Measurements from ENCODE around the gene FLVCR2. TPM values are rescaled to one million over a fixed set of nuclear protein-coding genes. Genes with fewer than 3 reads are reported as not detected.

The FLVCR2 gene
- total and polyA plus RNA-seq, 2 of the 13 experiments (the other 11 are each of a cell fraction or from before 2014, with no cell fraction given): 9.9 to 10.5 TPM

GRCh38 chr14:75579338-75579864 is 981 bp downstream of the FLVCR2 start (continued):
- TF ChIP-seq BATF2 (CRISPR knock-in tag; IDR thresholded peaks at IDR 0.05) (0 out of 2 replicates have a peak, but pooled peaks have one; percentile 37), MATR3 (CRISPR knock-in tag; IDR thresholded peaks at IDR 0.05) (no peak), RXRB (CRISPR knock-in tag; IDR thresholded peaks at IDR 0.05; ENCODE audit: borderline replicate concordance) (no peak), ARID5B (CRISPR knock-in tag; IDR thresholded peaks at IDR 0.05) (no peak), HNF4G (IDR thresholded peaks at IDR 0.05; ENCODE audit: borderline replicate concordance, low read depth, low read length) (no peak), HNF4G (CRISPR knock-in tag; IDR thresholded peaks at IDR 0.05; ENCODE audit: borderline replicate concordance, low read depth) (no peak), PBX3 (CRISPR knock-in tag; IDR thresholded peaks at IDR 0.05; ENCODE audit: borderline replicate concordance) (no peak), HIVEP1 (CRISPR knock-in tag; IDR thresholded peaks at IDR 0.05) (peak; percentile 69), ZNF292 (CRISPR knock-in tag; IDR thresholded peaks at IDR 0.05; ENCODE audit: borderline replicate concordance, low read depth) (peak; percentile 57; the same call in 1 of the 2 replicates), SRY (CRISPR knock-in tag; IDR thresholded peaks at IDR 0.05) (no peak), SMAD3 (CRISPR knock-in tag; IDR thresholded peaks at IDR 0.05) (no peak), KLF9 (CRISPR knock-in tag; IDR thresholded peaks at IDR 0.05; ENCODE audit: low read depth) (no peak), MLXIP (CRISPR knock-in tag; IDR thresholded peaks at IDR 0.05; ENCODE audit: borderline replicate concordance) (no peak), ZNF337 (CRISPR knock-in tag; IDR thresholded peaks at IDR 0.05; ENCODE audit: borderline replicate concordance, low read depth) (no peak), ZNF513 (CRISPR knock-in tag; conservative IDR thresholded peaks at IDR 0.05) (no peak), SALL1 (CRISPR knock-in tag; IDR thresholded peaks at IDR 0.05) (peak; percentile 52; the same call in 1 of the 2 replicates), ZFP91 (CRISPR knock-in tag; IDR thresholded peaks at IDR 0.05; ENCODE audit: borderline replicate concordance) (no peak)

Measured in HepG2 (cell line).